NCI-H748 (cell line): Measurements from ENCODE around the gene KLHL29.
A peak's percentile ranks its signal among the peaks of the same experiment; 100 is the strongest.

ENCODE experiments used
- DNase-seq: peaks from one replicate; lab custom pipeline; 2025; ENCODE audit not compliant: unreplicated experiment; lab: John Stamatoyannopoulos, UW

Gene KLHL29

GRCh38 chr2:23420840-23421476 is 36.0 kb downstream of the KLHL29 start:
- DNase-seq = peak; percentile 24

GRCh38 chr2:23422089-23423061 is 37.4 kb downstream of the KLHL29 start:
- no peak for DNase-seq

GRCh38 chr2:23423062-23423872 is 38.3 kb downstream of the KLHL29 start:
- DNase-seq = no peak

GRCh38 chr2:23423873-23424680 is 39.1 kb downstream of the KLHL29 start:
- DNase-seq = no peak

DNA sequence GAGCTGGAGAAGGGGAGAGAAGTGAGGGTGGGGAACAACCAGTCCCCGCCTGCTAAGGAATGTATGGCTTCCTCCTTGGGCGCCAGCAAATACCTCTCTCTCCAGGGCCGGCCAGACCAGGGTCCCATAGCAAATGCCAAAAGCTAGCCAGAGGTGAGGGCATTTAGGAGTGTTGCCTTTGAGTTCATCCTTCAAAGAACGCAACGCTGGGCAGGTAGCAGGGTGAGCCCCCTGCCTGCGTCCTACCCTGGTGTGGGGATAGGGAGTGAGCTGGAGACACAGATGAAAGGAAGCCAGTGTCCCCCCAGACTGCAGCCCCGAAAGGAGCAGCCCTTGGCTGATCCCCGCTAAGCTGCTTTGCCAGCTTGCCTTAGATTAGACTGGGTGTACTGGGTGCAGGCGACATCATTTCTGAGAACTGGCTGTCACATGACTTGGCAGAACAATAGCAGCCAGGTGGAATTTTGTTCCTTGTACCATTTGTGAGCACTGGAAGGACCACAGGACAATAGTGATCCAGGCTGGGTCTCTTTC is 40.4 kb downstream of the KLHL29 start:
- no peak for DNase-seq

- no peak for DNase-seq
These were observed 40.9 kb downstream of the KLHL29 start for GRCh38 chr2:23425885-23426262.

GRCh38 chr2:23426263-23426905 is 41.4 kb downstream of the KLHL29 start:
- DNase-seq = no peak

- no peak for DNase-seq
These were observed 42.4 kb downstream of the KLHL29 start for GRCh38 chr2:23427350-23427749.

DNA sequence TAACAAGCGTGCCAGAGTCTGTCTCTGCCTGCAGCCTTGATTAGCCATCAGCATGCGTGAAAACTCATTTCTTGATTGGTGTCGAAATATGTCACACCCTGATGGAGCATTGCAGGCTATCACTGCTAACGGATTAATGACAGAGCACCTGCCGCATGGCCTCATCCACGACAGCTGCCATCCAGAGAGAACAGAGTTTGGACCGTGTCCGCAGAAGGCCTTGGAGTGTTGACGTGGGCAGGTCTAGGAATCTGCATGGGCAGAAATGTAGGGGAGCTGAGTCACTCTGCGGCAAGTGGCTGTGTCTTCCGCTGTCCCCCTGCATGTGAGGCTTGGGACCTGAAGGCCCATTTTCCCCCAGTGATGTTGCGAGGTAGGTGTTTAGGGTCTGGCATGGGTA is 43.0 kb downstream of the KLHL29 start:
- no peak for DNase-seq

- no peak for DNase-seq
These were observed 44.1 kb downstream of the KLHL29 start for GRCh38 chr2:23429036-23429435.

GRCh38 chr2:23430263-23430662 is 45.3 kb downstream of the KLHL29 start:
- no peak for DNase-seq

- no peak for DNase-seq
These were observed 47.6 kb downstream of the KLHL29 start for GRCh38 chr2:23432531-23432930.

GRCh38 chr2:23433282-23433681 is 48.3 kb downstream of the KLHL29 start:
- DNase-seq = no peak

DNA sequence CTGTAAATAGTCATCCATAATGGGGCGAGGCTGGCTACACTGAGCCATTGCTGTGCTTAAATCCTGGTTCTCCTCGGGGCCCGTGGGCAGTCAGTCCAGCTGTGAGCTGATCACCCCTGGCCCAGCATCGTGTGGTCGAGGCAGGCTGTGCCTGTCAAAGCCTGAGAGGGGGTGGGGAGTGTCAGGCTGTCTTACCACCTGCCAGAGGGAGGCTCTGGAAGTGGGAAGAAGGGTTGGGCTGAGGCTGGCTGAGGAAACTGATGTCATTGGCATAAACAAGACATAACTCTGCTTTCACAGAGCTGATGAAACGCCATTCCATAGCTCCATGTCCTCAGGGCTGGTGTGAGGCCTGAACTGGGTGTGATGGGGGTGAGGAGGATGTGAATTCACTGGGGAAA is 49.7 kb downstream of the KLHL29 start:
- DNase-seq = no peak

GRCh38 chr2:23435250-23436035 is 50.5 kb downstream of the KLHL29 start:
- no peak for DNase-seq

GRCh38 chr2:23436346-23437098 is 51.5 kb downstream of the KLHL29 start:
- DNase-seq = peak; percentile 48

DNA sequence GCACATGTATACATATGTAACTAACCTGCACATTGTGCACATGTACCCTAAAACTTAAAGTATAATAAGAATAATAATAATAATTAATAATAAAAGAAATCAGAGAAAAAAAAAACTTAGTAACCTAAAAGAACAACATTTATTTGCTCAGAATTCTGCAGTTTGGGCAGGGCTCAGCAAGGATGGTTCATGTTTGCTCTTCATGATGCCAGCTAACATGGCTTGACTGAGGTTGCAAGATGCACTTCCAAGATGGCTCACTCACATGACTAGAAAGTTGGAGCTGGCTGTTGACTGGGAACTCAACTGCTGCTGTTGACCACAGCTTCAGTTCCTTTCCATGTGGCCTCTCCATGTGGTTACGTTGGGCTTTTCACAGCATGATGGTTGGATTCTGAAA is 56.4 kb downstream of the KLHL29 start:
- no peak for DNase-seq

- no peak for DNase-seq
These were observed 60.5 kb downstream of the KLHL29 start for GRCh38 chr2:23445450-23445868.
